Breast epithelium (tissue), 3 donors: ENCODE data around the gene CMPK2.

Experiments
- CTCF ChIP-seq, 3 donors: fragments of 450-650 bp; IDR thresholded peaks; one replicate each; pipeline ENCODE4 v1.5.1; 2016 to 2017; ENCODE audit warnings: antibody characterized with exemption in 3 of 3, mild to moderate bottlenecking in 3 of 3, moderate library complexity in 3 of 3
- POLR2AphosphoS5 ChIP-seq, 3 donors: sonication (generic); formaldehyde crosslinking; IDR thresholded peaks; one replicate each; pipeline ENCODE4 v1.6.1; 2017; ENCODE audit warnings: antibody characterized with exemption in 3 of 3

- TF ChIP-seq CTCF (IDR thresholded peaks at IDR 0.05) (no peak), POLR2AphosphoS5 (IDR thresholded peaks at IDR 0.05) (no peak)
Measured at GRCh38 chr2:6877402-6878304, 11.9 kb upstream of the CMPK2 start, which contains the start of gene RSAD2.
